Ishikawa (cell line): ENCODE data around the gene ZNF550.

Experiments
- CEBPB ChIP-seq: IDR thresholded peaks from 2 replicates; pipeline ENCODE4 v1.6.1; 2012
- CREB1 ChIP-seq: IDR thresholded peaks from 2 replicates; pipeline ENCODE4 v1.6.1; 2012; ENCODE audit warnings: low read depth
- EGR1 ChIP-seq: IDR thresholded peaks from 2 replicates; pipeline ENCODE4 v1.6.1; 2012
- EP300 ChIP-seq: IDR thresholded peaks from 2 replicates; pipeline ENCODE4 v1.6.1; 2012; ENCODE audit warnings: borderline replicate concordance
- FOXM1 ChIP-seq: IDR thresholded peaks from 2 replicates; pipeline ENCODE4 v1.6.1; 2012; ENCODE audit warnings: low read depth, borderline replicate concordance
- RAD21 ChIP-seq: IDR thresholded peaks from 2 replicates; pipeline ENCODE4 v1.6.1; 2012; ENCODE audit warnings: low read depth
- TAF1 ChIP-seq: IDR thresholded peaks from 2 replicates; pipeline ENCODE4 v1.6.1; 2012; ENCODE audit warnings: low read depth, mild to moderate bottlenecking
- TCF12 ChIP-seq: IDR thresholded peaks from 2 replicates; pipeline ENCODE4 v1.6.1; 2012; ENCODE audit warnings: low read depth
- TEAD4 ChIP-seq: IDR thresholded peaks from 2 replicates; pipeline ENCODE4 v1.6.1; 2012
- YY1 ChIP-seq: IDR thresholded peaks from 2 replicates; pipeline ENCODE4 v1.6.1; 2012; ENCODE audit warnings: low read depth
- ZBTB7A ChIP-seq: IDR thresholded peaks from 2 replicates; pipeline ENCODE4 v1.6.1; 2012; ENCODE audit warnings: low read depth
- TF ChIP-seq, protein P1 (sequence below): IDR thresholded peaks from 2 replicates; pipeline ENCODE4 v1.6.1; 2012
- TF ChIP-seq, protein P2 (sequence below): IDR thresholded peaks from 2 replicates; pipeline ENCODE4 v1.6.1; 2012; ENCODE audit warnings: low read depth, mild to moderate bottlenecking
- TF ChIP-seq, protein P3 (sequence below): IDR thresholded peaks from 2 replicates; pipeline ENCODE4 v1.6.1; 2012

DNA sequence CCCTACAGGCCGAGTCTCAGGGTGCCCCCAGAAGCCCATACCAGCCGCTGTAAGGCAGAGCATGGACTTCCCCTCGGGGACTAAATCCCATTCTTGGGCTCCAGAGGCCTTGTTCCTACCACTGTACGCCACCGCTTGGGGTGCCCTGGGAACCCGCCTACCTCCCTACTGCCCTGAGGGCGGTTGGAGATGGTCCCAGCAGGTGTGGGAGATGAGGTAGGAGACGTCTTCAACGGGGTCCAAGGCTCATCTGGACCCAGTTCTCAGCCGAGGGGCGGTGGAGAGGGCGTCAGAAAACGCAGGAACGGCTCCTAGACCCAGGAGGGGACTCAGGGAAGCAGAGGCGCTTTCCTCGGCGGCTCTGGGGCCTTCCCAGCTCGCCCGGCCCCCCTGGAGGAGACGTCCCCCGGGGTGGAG, 23.4 kb upstream of the ZNF550 start:
- no peak for TF ChIP-seq FOXM1
- TF ChIP-seq CREB1: no peak
- TF ChIP-seq, protein P1, sequence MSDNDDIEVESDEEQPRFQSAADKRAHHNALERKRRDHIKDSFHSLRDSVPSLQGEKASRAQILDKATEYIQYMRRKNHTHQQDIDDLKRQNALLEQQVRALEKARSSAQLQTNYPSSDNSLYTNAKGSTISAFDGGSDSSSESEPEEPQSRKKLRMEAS: no peak
- TF ChIP-seq TCF12: no peak
- TF ChIP-seq, protein P2, sequence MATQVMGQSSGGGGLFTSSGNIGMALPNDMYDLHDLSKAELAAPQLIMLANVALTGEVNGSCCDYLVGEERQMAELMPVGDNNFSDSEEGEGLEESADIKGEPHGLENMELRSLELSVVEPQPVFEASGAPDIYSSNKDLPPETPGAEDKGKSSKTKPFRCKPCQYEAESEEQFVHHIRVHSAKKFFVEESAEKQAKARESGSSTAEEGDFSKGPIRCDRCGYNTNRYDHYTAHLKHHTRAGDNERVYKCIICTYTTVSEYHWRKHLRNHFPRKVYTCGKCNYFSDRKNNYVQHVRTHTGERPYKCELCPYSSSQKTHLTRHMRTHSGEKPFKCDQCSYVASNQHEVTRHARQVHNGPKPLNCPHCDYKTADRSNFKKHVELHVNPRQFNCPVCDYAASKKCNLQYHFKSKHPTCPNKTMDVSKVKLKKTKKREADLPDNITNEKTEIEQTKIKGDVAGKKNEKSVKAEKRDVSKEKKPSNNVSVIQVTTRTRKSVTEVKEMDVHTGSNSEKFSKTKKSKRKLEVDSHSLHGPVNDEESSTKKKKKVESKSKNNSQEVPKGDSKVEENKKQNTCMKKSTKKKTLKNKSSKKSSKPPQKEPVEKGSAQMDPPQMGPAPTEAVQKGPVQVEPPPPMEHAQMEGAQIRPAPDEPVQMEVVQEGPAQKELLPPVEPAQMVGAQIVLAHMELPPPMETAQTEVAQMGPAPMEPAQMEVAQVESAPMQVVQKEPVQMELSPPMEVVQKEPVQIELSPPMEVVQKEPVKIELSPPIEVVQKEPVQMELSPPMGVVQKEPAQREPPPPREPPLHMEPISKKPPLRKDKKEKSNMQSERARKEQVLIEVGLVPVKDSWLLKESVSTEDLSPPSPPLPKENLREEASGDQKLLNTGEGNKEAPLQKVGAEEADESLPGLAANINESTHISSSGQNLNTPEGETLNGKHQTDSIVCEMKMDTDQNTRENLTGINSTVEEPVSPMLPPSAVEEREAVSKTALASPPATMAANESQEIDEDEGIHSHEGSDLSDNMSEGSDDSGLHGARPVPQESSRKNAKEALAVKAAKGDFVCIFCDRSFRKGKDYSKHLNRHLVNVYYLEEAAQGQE: no peak
- no peak for TF ChIP-seq EGR1
- TF ChIP-seq RAD21: no peak
- TF ChIP-seq EP300: no peak
- TF ChIP-seq, protein P3, sequence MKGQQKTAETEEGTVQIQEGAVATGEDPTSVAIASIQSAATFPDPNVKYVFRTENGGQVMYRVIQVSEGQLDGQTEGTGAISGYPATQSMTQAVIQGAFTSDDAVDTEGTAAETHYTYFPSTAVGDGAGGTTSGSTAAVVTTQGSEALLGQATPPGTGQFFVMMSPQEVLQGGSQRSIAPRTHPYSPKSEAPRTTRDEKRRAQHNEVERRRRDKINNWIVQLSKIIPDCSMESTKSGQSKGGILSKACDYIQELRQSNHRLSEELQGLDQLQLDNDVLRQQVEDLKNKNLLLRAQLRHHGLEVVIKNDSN: no peak
- TF ChIP-seq TAF1: no peak
- TF ChIP-seq TEAD4: no peak
- TF ChIP-seq YY1: no peak
- TF ChIP-seq CEBPB: no peak
- TF ChIP-seq ZBTB7A: no peak
